Stimulated activated CD8-positive, alpha-beta memory T cell treated with anti-CD3 and anti-CD28 coated beads, Interleukin-4, amount 100 ng/mL, for 1 hour (primary cell): ENCODE data around the gene TNFAIP6.
"Not testable (repeated sequence)": the region's sequence is repeated elsewhere in the genome, so short reads cannot be mapped to it uniquely, and the experiment has no call there.

Source experiments
- DNase-seq, 2 donors: peaks; one replicate each; pipeline ENCODE4 v3.0.0-alpha.2; 2020; ENCODE audit warnings: low read depth in 2 of 2, low spot score in 1 of 2

Gene TNFAIP6, protein sequence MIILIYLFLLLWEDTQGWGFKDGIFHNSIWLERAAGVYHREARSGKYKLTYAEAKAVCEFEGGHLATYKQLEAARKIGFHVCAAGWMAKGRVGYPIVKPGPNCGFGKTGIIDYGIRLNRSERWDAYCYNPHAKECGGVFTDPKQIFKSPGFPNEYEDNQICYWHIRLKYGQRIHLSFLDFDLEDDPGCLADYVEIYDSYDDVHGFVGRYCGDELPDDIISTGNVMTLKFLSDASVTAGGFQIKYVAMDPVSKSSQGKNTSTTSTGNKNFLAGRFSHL

DNA sequence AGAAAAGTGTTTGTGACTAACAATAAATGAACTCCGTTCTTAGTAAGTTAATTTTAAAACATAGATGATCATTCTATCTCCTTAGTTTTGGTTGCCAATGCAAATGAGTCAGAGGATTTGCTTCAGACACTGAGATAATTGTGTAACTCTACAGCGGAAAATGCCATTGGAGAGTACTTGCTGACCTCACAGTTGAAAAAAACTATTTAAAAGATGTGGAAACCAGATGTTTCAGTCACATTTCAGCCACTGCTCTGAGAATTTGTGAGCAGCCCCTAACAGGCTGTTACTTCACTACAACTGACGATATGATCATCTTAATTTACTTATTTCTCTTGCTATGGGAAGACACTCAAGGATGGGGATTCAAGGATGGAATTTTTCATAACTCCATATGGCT is at the start of gene TNFAIP6:
TNFAIP6 (plus strand) TSS at position 234 of the 400 bp plus-strand sequence; CDS start at position 309, 75 bp downstream.
- no peak for DNase-seq

DNA sequence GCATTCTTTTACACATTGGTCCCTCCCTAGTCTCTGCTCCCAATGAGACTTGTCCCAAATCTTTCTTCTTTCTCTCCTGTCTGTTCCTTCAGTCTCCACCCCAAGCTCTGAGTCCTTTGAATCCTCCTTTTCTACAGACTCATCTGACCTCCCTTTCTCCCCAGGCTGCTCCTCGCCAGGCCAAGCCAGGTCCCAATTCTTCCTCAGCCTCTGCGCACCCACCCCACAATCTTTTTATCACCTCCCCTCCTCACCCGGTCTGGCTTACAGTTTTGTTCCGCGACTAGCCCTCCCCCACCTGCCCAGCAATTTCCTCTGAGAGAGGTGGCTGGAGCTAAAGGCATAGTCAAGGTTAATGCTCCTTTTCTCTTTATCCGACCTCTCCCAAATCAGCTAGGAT is 47.1 kb upstream of the TNFAIP6 start:
- DNase-seq = not testable (repeated sequence)

DNA sequence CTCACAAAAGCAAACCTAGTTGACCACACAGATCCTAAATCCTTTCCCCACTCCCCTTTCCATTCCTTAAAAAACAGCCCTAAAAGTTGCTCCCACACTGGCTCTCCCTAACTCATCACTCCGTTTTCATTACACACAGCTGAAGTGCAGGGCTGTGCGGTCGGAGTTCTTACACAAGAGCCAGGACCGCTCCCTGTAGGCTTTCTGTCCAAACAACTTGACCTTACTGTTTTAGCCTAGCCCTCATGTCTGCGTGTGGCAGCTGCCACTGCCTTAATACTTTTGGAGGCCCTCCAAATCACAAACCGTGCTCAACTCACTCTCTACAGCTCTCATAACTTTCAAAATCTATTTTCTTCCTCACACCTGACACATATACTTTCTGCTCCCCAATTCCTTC is 45.0 kb upstream of the TNFAIP6 start:
- DNase-seq = not testable (repeated sequence)

DNA sequence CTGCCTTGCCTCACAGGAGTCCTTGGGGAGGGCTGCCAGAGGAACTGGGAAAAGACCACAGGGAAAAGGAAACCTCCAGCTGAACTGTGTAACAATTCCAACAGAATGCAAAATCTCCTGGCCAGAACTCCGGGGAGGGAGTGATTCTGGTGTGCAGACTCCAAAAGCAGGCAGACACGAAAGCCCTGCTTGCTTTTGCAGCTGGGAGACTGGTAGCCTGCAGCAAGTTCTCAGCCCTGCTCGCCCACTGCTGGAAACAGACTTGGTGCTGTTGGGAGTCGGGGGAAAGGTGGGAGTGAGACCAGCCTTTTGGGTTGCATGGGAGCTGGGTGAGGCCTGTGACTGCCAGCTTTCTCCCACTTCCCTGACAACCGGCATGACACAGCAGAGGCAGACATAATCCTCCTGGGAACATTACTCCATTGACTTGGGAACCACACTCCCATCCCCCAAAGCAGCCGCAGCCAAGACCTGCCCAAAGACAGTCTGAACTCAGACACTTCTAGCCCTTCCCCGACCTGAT is 42.0 kb upstream of the TNFAIP6 start:
- no peak for DNase-seq

DNA sequence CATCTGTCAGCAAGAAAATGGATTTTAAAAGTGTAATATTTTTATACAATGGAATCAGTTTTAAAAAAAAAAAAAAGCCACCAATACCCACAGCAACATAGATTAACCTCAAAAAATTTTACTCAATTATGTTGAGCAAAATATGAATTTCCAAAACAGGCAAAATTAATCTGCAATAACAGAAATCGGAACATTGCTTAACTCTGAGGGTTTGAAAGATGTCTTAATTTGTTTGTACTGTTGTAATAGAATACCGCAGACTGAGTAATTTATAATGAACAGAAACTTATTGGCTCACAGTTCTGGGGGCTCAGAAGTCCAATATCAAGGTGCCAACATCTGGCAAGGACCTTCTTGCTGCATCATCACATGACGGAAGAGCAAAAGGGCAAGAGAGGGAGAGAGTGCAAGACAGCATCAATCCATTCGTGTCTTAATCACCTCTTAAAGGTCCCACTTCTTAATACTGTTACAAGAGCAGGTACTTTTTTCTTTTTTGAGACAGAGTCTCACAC is 31.8 kb upstream of the TNFAIP6 start:
- DNase-seq = no peak

DNA sequence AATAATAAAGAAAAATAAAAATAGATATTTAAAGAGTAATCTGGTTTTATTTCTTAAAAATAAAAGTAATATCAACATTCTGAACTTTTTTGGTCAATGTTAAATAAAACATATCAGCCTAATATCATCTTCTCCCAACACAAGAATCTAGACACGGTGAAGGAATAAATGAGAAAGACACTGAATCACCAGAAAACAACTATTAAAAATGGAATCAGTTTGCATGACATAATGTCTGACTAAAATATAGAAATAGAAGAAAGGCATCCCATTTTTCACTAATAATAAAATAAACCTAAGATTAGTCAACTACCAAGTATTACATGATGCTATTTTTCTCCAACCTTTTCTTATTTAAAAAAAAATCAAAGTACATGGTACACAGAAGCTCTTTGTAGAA is 30.8 kb upstream of the TNFAIP6 start:
- no peak for DNase-seq

DNA sequence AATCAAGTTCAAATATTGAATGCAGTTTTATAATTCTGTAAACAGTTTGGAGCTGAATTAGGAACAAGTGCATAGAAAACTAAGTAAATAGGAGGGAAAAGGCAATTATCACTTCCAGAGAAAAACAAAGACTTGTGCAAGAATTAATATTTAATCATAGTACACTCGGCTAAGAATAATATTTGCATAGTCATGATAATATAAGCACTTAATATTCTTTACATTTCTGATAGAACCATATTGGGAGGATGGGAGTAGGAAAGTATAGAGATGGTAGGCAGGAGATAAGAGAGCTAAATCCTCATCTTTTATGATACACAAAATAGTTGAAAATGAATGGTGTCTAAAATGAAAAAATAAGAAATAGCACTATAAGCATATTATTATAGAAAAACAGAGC is 27.4 kb upstream of the TNFAIP6 start:
- DNase-seq = no peak

DNA sequence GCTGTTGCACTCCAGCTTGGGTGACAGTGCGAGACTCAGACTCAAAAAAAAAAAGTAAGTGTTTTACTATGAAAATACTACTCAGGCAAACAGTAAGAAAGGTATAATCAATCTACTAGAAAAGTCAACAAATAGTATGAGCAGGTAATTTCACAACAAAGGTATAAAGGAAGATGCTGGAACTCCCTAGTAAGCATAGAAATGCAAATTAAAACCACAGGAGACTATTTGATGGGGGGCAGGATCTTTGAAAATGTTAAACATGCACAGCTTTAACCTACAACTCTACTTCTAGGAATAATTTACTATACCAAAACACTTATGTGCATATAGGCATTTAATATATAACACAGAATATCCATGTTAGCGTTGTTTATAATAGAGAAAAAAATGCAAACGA is 24.3 kb upstream of the TNFAIP6 start:
- DNase-seq = no peak

DNA sequence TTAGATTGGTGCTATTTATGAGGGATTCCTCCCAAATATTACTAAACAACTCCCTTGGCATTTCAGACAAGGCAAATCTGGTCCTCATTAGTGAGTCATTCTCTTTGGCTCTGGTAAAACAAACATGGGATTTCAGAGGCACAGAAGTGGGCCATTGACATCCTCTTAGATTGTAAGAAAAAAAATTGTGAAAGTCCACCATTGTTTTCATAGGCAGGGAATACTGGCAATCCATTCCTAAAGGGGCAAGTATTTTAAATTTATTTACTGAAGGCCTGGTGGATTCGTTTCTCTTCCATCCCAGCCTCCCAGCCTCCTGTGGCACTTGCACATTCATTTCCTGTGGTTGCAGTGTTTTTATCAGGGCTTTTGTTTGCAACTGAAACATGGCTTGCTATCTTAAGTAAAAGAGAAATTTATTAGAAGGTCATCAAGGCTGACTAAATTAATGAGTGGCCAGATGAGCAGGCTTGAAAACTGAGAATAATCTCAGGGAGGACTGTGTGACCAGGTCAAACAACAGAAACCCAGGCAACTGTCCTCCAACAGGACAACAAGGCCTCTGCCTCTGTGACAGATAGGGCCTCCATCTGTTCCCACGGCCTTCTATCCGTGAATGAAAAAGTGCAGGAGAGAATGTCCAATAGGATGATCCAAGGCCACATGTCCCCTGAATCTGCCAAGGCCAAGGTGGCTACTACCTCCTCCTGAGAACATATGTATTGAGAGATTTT is 23.1 kb upstream of the TNFAIP6 start:
- no peak for DNase-seq

DNA sequence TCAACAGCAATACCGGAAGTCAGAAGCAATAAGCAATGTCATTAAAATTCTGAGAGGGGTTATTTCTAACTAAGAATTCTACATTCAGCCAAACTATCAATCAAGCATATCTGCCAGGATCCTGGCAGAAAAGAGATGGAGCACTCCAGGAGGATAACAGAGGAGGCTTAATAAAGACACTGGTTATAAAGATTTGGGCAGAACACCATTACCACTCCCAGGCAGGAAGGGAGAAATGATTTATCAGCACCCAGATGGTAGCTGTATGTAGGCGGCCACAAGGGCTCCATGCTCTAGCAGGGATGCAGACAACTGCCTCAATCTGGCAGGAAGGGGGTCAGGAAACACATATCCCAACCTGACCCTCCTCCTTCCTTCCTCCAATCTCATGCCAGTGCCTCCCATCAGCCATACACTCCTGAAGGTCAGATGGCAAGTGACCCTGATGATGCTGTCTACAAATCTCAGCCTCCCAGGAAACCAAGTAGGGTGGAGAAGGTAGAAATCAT is 20.5 kb upstream of the TNFAIP6 start:
- DNase-seq = no peak

DNA sequence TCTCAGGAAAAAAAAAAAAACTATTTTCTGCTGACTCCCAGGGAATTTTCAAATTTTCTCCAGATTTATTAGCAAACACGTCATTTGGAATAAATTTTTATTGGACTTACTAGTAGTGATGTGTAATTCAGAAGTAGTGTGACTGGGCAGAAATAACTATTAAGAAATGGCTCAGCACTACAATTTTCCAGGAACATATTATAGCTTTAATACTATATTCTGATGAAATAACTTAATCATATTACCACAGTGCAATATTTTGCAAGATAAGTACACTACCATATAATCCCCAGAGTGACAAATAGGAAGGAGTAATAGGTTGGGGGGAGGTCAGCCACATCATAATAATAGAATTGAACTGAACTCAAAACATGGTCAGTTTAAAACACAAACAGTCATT is 19.7 kb upstream of the TNFAIP6 start:
- no peak for DNase-seq

DNA sequence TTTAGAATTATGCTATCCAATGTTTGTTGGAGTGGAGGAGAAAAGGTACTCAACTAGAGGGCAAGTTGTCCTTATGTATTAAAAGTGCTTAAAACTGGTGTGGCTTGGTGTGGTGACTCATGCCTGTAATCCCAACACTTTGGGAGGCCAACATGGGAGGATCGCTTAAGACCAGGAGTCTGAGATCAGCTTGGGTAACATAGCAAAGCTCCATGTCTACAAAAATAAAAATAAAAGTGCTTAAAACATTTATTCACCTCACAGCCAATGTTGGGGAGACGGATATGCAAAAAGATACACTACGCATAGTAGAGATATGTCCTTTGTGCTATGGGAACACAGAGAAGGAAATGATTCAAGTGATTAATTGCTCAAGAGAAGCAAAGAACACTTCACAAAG is 19.3 kb upstream of the TNFAIP6 start:
- DNase-seq = no peak

DNA sequence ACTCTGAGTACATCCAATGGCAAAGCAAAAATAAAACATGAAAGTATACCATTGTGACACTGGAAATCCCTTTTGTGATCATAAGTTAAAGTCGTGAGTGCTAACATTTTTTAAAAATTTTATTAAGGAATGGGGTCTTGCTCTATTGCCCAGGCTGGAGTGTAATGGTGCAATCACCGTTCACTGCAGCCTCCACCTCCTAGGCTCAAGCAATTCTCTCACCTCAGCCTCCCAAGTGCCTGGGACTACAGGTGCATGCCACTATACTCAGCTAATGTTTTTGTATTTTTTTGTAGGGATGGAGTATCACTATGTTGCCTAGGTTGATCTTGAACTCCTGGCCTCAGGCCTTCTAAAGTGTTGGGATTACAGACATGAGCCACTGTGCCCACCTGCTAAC is 14.3 kb upstream of the TNFAIP6 start:
- DNase-seq = no peak

DNA sequence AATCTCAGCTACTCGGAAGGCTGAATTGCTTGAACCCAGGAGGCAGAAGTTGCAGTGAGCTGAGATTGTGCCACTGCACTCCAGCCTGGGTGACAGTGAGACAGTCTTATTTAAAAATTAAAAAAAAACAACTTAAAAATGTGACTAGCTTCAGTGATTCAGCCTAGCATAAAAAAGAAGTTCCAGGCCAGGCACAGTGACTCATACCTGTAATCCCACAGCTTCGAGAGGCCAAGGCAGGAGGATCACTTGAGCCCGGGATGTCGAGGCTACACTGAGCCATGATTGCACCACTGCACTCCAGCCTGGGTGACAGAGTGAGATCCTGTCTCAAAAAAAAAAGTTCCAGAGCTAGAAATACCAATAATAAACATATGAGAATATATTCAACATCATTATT is 13.2 kb upstream of the TNFAIP6 start:
- DNase-seq = not testable (repeated sequence)

DNA sequence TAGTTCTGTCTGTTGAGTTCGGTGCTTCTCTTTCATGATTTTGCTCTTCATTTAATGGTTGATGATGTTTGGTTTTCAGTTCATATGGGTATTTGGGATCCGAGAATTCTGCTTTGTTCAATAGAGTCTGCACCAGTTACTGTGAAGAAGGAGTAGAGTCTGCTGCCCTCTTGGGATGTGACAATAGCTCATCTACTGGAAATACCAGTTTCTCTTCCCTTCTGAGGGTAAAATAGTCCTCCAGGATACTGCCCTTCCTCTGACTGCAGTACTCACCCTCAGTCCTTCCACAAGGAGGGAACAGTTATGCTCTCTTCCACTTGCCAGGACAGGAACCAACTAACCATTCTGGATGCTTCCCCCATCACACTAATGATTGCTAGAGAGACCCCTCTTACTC is 12.5 kb upstream of the TNFAIP6 start:
- DNase-seq = no peak

DNA sequence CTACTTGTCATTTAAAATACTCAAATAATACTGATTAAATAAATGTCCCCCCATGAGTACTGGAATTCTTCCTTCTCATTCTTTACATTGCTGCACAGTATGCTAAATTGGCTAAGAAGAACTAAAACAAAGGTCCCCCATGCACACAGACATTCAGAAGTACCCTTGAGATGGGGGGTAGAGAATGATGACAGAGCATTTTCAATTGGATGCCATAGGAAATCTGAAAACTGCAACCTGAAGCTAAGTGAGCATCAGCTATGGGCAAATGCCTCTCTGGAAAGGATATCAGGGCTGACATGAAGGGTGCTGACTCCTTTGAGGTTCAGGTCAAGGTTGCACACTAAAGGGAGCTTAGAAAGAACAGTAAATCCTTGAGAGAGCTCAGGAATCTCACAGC is 10.1 kb upstream of the TNFAIP6 start:
- no peak for DNase-seq

DNA sequence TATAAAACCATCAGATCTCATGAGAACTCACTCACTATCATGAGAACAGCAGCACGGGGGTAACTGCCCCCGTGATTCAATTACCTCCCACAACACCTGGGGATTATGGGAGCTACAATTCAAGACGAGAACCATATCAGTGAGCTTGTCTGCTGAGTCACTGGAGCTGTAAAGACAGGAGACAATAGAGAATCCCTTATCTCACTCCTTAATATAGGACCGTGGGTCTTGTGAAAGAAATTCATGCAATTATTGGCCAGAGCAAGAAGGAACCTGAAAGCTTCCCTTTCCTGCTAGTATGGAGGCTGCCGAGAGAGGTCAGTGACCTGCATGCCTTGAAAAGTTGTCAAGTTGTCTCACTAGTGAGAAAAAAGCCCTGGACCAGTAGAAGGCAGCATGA is 9.5 kb upstream of the TNFAIP6 start:
- DNase-seq = no peak

DNA sequence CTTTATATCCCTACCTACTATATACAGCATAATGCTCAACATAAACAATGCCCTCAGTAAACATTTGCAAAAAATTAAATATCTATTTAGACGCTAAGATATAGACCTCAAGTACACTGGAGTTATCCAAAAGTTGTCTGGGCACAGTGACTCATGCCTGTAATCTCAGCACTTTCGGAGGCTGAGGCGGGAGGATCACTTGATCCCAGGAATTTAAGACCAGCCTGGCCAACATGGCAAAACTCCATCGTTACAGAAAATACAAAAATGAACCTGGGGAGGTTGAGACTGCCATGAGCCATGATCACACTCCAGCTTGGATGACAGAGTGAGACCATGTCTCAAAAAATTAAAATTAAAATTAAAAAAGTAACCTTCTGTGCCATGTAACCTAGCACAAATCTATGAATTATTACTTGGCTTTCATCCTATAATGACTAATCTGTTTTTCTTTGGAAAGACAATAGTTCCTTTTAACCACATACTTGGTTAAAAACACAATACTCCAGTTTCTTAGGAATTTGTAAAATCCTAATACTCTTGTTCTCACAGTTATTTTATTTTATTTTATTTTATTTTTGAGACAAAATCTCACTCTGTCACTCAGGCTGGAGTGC is 6.7 kb upstream of the TNFAIP6 start:
- no peak for DNase-seq

DNA sequence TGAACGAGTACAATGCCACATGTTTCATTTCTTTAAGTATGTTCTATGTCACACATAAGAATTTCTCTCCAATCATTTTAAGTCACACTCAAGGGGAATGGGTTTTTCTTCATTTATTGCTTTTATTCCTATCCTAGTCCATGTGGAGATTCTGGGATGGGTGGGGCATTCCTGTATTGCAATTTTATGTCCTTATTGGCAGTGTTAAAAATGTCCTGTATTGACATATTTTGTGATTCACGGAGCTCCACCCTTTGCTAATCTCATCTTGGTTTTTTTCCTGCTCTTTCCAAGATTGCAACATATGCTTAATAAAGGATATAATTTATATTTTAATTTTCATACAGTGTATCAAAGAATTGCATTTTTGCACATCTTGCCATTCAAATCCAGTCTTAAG is 3.4 kb upstream of the TNFAIP6 start:
- DNase-seq = no peak

DNA sequence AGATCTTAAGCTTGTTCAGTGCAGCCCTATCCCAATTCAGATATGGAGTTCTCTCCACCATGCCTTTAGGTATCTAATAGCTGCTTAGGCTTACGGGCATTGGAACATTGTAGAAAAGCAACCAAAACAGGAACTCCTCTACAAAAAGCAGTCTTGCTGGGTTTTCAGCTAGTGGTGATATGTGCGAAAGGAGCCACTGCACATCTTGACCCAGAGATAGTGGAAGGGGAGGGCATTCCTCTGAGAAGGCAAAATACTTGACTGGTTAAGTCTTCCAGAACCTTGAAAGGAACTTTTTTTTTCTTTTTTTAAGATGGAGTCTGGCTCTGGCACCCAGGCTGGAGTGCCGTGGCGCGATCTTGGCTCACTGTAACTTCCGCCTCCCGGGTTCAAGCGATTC is 2.6 kb upstream of the TNFAIP6 start:
- DNase-seq = no peak

DNA sequence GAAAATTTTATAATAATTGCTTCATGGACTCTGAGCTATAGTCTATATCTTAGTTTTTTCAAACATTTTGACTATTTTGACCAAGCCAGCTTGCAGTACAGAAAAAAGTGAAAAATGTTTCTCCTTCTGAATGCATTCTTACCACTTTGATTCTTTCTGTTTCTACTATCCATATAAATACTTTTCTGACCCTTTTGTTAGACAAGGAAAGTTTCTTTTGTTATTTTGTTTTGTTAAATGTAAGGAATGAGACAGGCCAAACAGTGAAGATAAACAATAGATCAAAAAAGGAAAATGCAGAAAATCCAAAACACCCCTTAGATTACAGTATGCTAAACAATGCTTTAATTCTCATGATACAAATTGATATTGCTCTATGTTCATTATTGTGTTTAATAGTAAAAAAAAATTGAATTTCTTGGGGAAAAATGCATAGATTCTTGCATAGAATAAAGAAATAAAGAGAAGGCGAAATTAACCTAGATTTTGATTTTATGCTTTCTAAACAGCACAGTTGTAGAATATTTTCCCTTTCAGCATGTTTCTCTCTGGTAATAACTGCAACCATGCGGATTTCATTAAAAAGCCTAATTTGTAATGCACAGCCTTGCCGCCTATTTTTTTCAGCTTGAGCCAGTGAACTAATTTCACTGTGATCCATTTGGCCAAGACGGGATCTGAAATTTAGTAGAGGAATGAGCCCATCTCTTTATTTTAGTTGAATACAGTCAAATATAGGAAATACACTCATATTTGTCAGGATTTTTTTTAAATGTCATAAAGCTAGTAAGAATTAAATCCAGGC is 976 bp downstream of the TNFAIP6 start:
- DNase-seq = no peak
